ENCODE measurements around the gene FHIP1B.

The FHIP1B gene

GRCh38 chr11:6175440-6175839 lies 59.0 kb downstream of the FHIP1B start:
- no peak overlapping the region for H3K27ac ChIP-seq

DNA sequence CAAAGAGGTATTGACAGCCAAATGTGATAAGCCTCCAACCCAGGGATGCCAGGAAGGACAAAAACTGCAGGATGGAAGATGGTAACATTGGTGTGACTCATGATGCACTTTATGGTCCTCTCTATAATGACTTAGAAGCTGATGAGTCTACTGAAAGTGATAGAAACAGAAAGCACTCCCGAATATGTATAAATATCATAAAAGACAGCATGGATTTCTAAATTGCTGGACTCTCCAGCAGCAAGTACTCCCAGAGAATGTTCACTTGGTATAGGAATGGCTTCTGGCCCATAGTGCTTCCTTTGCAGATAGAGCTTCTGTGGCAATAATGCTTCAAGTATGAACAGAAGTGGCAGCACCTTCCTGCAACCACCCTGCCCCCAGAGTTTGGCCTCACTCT lies 64.2 kb downstream of the FHIP1B start, which contains the start of gene OR52B2:
Gene OR52B2, minus strand, starts transcription at position 101 of the 400 bp plus-strand sequence. Its CDS starts 0 bp downstream, at position 101.
- H3K27ac ChIP-seq: no peak within 1 kb of the TSS
- no peak for TF ChIP-seq CTCF (conservative IDR thresholded peaks at IDR 0.05)

More at GRCh38 chr11:6175440-6175839, 59.0 kb downstream of the FHIP1B start:
- no peak for TF ChIP-seq CTCF (conservative IDR thresholded peaks at IDR 0.05)

Data from VCaP (cell line).